ENCODE results near the gene LINGO1. TPM values are rescaled to one million over a fixed set of nuclear protein-coding genes. Genes with fewer than 3 reads are reported as not detected.

The LINGO1 gene
- total and polyA plus RNA-seq, 9 of the 15 experiments (the other 6 are each of a cell fraction or from before 2014, with no cell fraction given): 0.07 to 15.3 (median 2.1) TPM

- Histone ChIP-seq H2AFZ (ENCODE audit: low read depth, low read length) (no peak overlapping the region), H3K79me2 (ENCODE audit: control insufficient read depth, insufficient read depth, low read length) (no peaks in the 10 kb centered on the region), H3K9me3 (replicated peaks; ENCODE audit: control insufficient read depth, insufficient read depth, low read depth, low read length) (no peaks in the 10 kb centered on the region), H3K27ac (ENCODE audit: extremely low read depth, low read depth, low read length) (no peak overlapping the region), H3K27me3 (ENCODE audit: control insufficient read depth in 2 of 2, insufficient read depth in 2 of 2, low read length in 2 of 2) (peaks cover 19 to 86% of the 10 kb centered on the region in 2 experiments; a peak in 4 of 5 replicates), H4K20me1 (replicated peaks; ENCODE audit: control insufficient read depth, insufficient read depth, low read length) (peaks cover 10% of the 10 kb centered on the region; the same call in 1 of the 2 replicates), H3K4me3 (no peak overlapping the region), H3K4me1 (replicated peaks in 1 of 2; ENCODE audit: control insufficient read depth in 2 of 2, insufficient read depth in 2 of 2, low read length in 2 of 2) (peaks cover 0 to 16% of the 10 kb centered on the region in 2 experiments; a peak in 3 of 5 replicates), H3K4me2 (ENCODE audit: insufficient read depth, low read length) (no peak overlapping the region), H3K9ac (ENCODE audit: insufficient read depth in 1 of 2, low read depth in 2 of 2, low read length in 2 of 2) (peak overlapping the region in 1 of 2 experiments; percentile 83; a peak in 2 of 4 replicates), H3K9me1 (ENCODE audit: control insufficient read depth, insufficient read depth, low read length) (no peaks in the 10 kb centered on the region), H3K36me3 (ENCODE audit: control insufficient read depth, insufficient read depth, low read length) (no peaks in the 10 kb centered on the region)
- peak in 3 of 4 experiments; percentile 29 to 49 (median 48) for DNase-seq (ENCODE audit: extremely low read depth in 1 of 4, low spot score in 3 of 4)
- FAIRE-seq: peak; percentile 37
- intact Hi-C loops (cut with micrococcal nuclease) (no loop called here), in situ Hi-C loops (cut with MboI) (no loop called here)
- ChIA-PET CTCF (ENCODE audit: low intra/inter-chr PET ratio) (no interaction called here), POLR2A (interaction anchor here (0.5 to 1.5 kb wide), 3 partner anchors 10 to 16 kb away, joined by 3 to 4 read pairs (median 3); partner anchors contain the start of gene LINGO1)
- 1% methylated on average over 10 of the region's 10 CpGs for WGBS (ENCODE audit: insufficient coverage, low coverage, missing lambda C conversion rate)
- TF ChIP-seq KLF10 (CRISPR knock-in tag; IDR thresholded peaks at IDR 0.05) (no peak), ZNF780A (CRISPR knock-in tag; IDR thresholded peaks at IDR 0.05) (no peak), ZNF644 (tag; IDR thresholded peaks at IDR 0.05; ENCODE audit: low read depth) (no peak), TAL1 (IDR thresholded peaks at IDR 0.05) (0 out of 2 replicates have a peak, but pooled peaks have one; percentile 24), CBFA2T3 (IDR thresholded peaks at IDR 0.05) (peak; percentile 47), RBM17 (IDR thresholded peaks at IDR 0.05; ENCODE audit: borderline replicate concordance, low read depth, low read length) (no peak), ZNF586 (CRISPR knock-in tag; conservative IDR thresholded peaks at IDR 0.05) (no peak), TCF3 (CRISPR knock-in tag; IDR thresholded peaks at IDR 0.05) (peak; percentile 40), ARID1B (IDR thresholded peaks at IDR 0.05) (0 out of 2 replicates have a peak, but pooled peaks have one; percentile 11)
- no TSS peak for BruUV-seq (replicated peaks)
- peak; percentile 73 for ATAC-seq
Measured at GRCh38 chr15:77642793-77643430, 10.2 kb upstream of the LINGO1 start.
